Type B pancreatic cell (in vitro differentiated cells): ENCODE results near the gene FARP1. TPM values are rescaled to one million over a fixed set of nuclear protein-coding genes. Genes with fewer than 3 reads are reported as not detected.
"Not testable (repeated sequence)": the region's sequence is repeated elsewhere in the genome, so short reads cannot be mapped to it uniquely, and the experiment has no call there.

Experiments used
- DNase-seq: peaks from one replicate; pipeline ENCODE4 v3.0.0; 2021; ENCODE audit warnings: mixed read lengths; ENCODE audit not compliant: unreplicated experiment; ENCODE audit errors: extremely low spot score
- H3K27ac Mint-ChIP-seq: 2 replicates; pipeline ENCODE4 v1.8.0; 2021; ENCODE audit warnings: mild to moderate bottlenecking, mixed read lengths
- H3K27me3 Mint-ChIP-seq: 2 replicates; pipeline ENCODE4 v1.8.0; 2021; ENCODE audit warnings: mixed read lengths
- H3K36me3 Mint-ChIP-seq: 2 replicates; pipeline ENCODE4 v1.8.0; 2021; ENCODE audit warnings: mixed read lengths
- H3K4me1 Mint-ChIP-seq: one replicate; pipeline ENCODE4 v1.8.0; 2021; ENCODE audit warnings: mixed read lengths; ENCODE audit not compliant: unreplicated experiment
- H3K4me3 Mint-ChIP-seq: 2 replicates; pipeline ENCODE4 v1.8.0; 2021; ENCODE audit warnings: mild to moderate bottlenecking, mixed read lengths
- H3K9me3 Mint-ChIP-seq: 2 replicates; pipeline ENCODE4 v1.8.0; 2021; ENCODE audit warnings: mixed read lengths
- CTCF ChIP-seq: fragments of 200-600 bp; sonication (generic); conservative IDR thresholded peaks from 2 replicates; pipeline ENCODE4 v1.5.0; 2021; ENCODE audit warnings: antibody characterized with exemption, mild to moderate bottlenecking
- total RNA-seq: library from RNA; stranded (reverse); gene quantifications from 2 replicates; pipeline ENCODE4 v1.2.1, GENCODE V29; 2021; ENCODE audit warnings: low replicate concordance

The FARP1 gene
- total RNA-seq, 1 donor from 2014 or later = 195 TPM

GRCh38 chr13:98366010-98366409 is 223.1 kb downstream of the FARP1 start:
- DNase-seq = no peak
- Mint-ChIP-seq H3K27me3 (no peaks in the 10 kb centered on the region), H3K27ac (peak overlapping the region; percentile 41), H3K9me3 (no peaks in the 10 kb centered on the region), H3K36me3 (peaks cover 39% of the 10 kb centered on the region), H3K4me3 (no peak overlapping the region), H3K4me1 (peaks cover 52% of the 10 kb centered on the region)
- TF ChIP-seq CTCF = no peak

- no peak for DNase-seq
- Mint-ChIP-seq H3K4me1 (peaks cover 55% of the 10 kb centered on the region), H3K36me3 (peaks cover 43% of the 10 kb centered on the region), H3K9me3 (no peaks in the 10 kb centered on the region), H3K4me3 (no peak overlapping the region), H3K27me3 (no peaks in the 10 kb centered on the region), H3K27ac (no peak overlapping the region)
- TF ChIP-seq CTCF = no peak
Observed at GRCh38 chr13:98366443-98366842, 223.5 kb downstream of the FARP1 start.

GRCh38 chr13:98366959-98367358 is 224.1 kb downstream of the FARP1 start:
- peaks cover 47% of the 10 kb centered on the region for H3K36me3 Mint-ChIP-seq
- H3K4me3 Mint-ChIP-seq = no peak overlapping the region
- H3K27me3 Mint-ChIP-seq = no peaks in the 10 kb centered on the region
- H3K4me1 Mint-ChIP-seq = peaks cover 59% of the 10 kb centered on the region
- no peaks in the 10 kb centered on the region for H3K9me3 Mint-ChIP-seq
- H3K27ac Mint-ChIP-seq = no peak overlapping the region
- no peak for DNase-seq
- no peak for TF ChIP-seq CTCF

GRCh38 chr13:98368019-98368418 is 225.1 kb downstream of the FARP1 start:
- H3K4me1 Mint-ChIP-seq = peaks cover 59% of the 10 kb centered on the region
- H3K27me3 Mint-ChIP-seq = no peaks in the 10 kb centered on the region
- H3K4me3 Mint-ChIP-seq = no peak overlapping the region
- no peak overlapping the region for H3K27ac Mint-ChIP-seq
- peaks cover 41% of the 10 kb centered on the region for H3K36me3 Mint-ChIP-seq
- DNase-seq = no peak
- H3K9me3 Mint-ChIP-seq = no peaks in the 10 kb centered on the region
- TF ChIP-seq CTCF = no peak

- H3K9me3 Mint-ChIP-seq, DNase-seq, H3K4me3 Mint-ChIP-seq, H3K27me3 Mint-ChIP-seq, H3K27ac Mint-ChIP-seq: not testable (repeated sequence)
- peaks cover 50% of the 10 kb centered on the region for H3K36me3 Mint-ChIP-seq
- H3K4me1 Mint-ChIP-seq = peaks cover 49% of the 10 kb centered on the region
Observed at GRCh38 chr13:98369520-98369919, 226.6 kb downstream of the FARP1 start.

GRCh38 chr13:98370261-98370660 is 227.4 kb downstream of the FARP1 start:
- Mint-ChIP-seq H3K27me3 (no peaks in the 10 kb centered on the region), H3K4me1 (peaks cover 42% of the 10 kb centered on the region), H3K4me3 (no peak overlapping the region), H3K36me3 (peaks cover 57% of the 10 kb centered on the region), H3K27ac (no peak overlapping the region), H3K9me3 (peaks cover 7% of the 10 kb centered on the region)
- no peak for DNase-seq
- TF ChIP-seq CTCF = no peak
